ENCODE data around the gene PPARG.
A peak's percentile ranks its signal among the peaks of the same experiment; 100 is the strongest.
"Not testable (repeated sequence)": the region's sequence is repeated elsewhere in the genome, so short reads cannot be mapped to it uniquely, and the experiment has no call there.

Gene PPARG

DNA sequence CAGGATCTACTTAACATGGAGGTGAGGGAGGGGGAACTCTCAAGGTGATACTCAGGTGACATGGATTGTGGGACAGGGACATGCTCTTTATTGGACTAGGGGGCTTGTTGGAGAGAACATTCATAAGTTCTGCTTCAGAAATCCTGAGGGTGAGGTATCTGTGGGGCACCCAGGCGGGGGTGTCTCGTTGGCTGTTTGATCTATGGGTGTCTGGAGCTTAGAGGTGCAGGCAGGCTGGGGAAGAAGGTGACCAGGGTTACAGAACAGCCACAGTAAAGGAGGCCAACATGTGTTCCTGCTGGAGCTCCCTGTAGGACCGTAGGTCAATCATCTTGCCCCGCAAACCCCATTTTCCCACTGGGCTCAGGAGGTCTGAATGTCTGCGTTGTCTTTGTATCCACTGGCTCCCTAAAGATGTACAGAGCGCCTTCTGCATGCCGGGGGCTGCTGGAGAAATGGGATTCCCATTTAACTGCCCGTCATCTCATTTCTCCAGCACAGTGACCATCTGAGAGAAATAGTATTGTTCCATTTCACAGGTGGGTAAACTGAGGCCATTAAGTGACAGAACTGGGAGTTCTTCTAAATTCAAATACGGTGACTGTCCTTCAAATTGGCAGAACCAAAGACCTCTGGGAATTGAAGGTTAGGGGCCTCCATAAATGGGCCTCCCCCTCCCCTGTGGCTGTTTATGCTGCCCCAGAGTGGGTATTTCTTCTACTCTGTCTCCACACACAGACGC lies 155.1 kb downstream of the PPARG start:
- DNase-seq (ENCODE audit: low read depth): no peak

GRCh38 chr3:12444582-12445471 lies 156.0 kb downstream of the PPARG start:
- DNase-seq (ENCODE audit: low read depth): peak; percentile 20

DNA sequence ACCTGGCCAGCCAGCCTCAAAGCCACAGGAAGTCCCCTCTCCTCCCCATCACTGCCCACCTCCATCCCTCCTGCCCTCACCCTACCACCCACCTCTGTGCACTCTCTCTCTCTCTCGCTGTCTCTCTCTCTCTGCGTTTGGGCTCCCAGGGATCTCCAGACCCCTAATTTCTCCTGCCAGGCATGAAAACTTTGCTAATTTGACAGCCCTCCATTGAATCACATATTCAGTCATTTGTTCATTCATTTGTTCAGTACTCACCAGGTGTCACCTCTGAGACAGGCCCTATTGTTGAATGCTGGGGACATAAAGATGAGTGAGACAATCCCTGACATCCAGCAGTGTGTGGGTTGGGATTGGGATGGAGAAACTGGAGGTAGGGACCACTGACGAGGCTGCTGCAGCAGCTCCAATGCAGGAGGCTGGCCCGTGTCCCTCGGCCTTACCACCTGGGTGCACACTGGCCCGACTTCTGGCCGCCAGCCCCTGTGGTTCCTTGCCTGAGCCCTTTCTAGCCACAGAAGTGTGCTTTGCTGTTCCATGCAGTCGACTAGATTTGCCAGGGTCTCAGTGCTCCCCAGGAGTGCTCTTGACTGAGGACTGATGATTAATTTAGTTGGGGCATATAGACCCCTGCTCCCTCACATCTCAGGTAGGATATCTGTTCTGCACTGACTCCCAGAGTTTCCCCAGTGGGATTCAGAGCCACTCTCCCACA lies 156.8 kb downstream of the PPARG start:
- DNase-seq (ENCODE audit: low read depth): no peak

DNA sequence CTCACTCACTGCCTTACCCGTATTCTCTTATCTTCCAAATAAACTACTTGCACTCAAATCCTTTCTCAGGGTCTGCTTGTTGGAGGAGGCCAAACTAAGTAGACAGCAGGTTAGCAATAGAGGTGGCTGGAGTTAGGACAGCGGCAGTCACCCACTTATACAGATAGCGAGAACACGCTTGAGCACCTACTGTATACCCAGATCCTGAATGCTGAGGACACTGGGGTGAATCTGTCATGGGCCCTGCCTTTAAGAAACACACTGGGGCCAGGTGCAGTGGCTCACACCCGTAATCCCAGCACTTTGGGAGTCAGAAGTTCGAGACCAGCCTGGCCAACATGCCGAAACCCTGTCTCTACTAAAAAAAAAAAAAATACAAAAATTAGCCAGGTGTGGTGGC lies 157.4 kb downstream of the PPARG start:
- no peak for DNase-seq (ENCODE audit: low read depth)

DNA sequence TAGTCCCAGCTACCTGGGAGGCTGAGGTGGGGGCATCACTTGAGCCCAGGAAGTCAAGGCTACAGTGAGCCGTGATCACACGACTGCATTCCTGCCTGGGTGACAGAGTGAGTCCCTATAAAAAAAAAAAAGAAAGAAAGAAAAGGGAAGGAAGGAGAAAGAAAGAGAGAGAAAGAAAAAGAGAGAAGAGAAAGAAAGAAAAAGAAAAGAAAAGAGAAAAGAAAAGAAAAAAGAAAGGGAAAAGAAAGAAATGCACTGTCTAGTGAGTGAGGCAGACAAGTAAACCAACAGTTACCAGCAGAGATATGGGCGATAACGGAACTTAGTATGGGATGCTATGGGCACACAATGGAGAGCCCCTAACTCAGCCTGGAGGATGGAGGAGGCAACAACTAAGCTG lies 158.2 kb downstream of the PPARG start:
- DNase-seq (ENCODE audit: low read depth): no peak

DNA sequence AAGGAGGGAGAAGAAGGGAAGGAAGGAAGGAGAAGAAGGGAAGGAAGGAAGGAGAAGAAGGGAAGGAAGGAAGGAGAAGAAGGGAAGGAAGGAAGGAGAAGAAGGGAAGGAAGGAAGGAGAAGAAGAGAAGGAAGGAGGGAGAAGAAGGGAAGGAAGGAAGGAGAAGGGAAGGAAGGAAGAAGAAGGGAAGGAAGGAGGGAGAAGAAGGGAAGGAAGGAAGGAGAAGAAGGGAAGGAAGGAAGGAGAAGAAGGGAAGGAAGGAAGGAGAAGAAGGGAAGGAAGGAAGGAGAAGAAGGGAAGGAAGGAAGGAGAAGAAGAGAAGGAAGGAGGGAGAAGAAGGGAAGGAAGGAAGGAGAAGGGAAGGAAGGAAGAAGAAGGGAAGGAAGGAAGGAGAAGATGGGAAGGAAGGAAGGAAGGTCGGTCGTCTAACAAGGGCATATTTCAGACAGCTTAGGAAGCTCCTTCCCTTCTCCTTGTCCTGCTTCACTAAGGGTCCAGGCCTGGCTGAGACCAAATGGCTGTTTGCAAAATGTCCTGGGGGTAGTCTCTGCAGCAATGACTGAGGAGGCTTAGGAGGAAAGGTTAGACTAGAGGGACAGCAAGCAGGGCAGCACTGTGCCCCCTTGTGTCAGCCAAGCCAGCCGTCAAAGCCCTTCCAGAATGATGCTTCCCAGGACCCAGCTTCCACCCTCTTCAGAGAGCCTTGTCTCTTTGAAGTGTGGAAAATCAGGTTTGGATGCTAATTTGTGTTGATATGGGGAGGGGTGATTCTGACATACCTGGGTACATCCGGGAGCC lies 159.7 kb downstream of the PPARG start:
- not testable (repeated sequence) for DNase-seq (ENCODE audit: low read depth)

GRCh38 chr3:12449889-12450682 lies 161.2 kb downstream of the PPARG start:
- no peak for DNase-seq (ENCODE audit: low read depth)

DNA sequence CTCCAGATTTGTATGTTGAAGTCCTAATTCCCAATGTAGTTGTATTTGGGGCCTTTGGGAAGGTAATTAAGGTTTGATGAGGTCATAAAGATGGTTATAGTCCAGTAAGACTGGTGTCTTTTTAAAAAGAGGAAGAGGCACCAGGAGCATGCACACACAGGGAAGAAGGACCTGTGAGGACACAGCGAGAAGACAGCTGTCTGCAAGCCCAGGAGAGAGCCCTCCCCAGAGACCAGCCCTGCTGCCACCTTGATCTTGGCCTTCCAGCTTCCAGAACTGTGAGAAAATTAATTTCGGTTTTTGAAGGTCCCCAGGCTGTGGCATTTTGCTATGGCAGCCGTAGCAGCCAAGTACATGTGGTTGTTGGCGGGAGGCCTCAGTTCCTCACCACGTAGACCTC lies 162.6 kb downstream of the PPARG start:
- no peak for DNase-seq (ENCODE audit: low read depth)

DNA sequence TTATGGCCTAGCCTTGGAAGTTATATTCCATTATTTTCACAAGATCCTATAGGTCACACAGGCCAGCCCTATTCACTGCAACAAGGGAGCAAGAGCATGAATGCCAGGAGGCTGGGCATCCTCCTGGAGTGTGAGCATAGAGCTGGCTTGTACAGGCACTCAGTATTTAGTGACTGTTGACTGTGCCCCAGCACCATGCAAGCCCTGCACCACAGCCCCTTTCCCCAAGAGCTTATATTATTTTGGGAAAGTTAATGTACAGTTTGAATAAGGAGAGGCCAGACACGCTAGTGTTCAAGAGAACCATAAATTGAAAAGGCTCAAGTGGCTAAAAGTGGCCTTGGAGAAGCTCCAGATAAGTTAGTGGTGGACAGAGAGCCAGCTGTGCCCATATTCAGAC lies 163.1 kb downstream of the PPARG start:
- DNase-seq (ENCODE audit: low read depth): no peak

- no peak for DNase-seq (ENCODE audit: low read depth)
These were observed 163.8 kb downstream of the PPARG start for GRCh38 chr3:12452361-12453330.

DNA sequence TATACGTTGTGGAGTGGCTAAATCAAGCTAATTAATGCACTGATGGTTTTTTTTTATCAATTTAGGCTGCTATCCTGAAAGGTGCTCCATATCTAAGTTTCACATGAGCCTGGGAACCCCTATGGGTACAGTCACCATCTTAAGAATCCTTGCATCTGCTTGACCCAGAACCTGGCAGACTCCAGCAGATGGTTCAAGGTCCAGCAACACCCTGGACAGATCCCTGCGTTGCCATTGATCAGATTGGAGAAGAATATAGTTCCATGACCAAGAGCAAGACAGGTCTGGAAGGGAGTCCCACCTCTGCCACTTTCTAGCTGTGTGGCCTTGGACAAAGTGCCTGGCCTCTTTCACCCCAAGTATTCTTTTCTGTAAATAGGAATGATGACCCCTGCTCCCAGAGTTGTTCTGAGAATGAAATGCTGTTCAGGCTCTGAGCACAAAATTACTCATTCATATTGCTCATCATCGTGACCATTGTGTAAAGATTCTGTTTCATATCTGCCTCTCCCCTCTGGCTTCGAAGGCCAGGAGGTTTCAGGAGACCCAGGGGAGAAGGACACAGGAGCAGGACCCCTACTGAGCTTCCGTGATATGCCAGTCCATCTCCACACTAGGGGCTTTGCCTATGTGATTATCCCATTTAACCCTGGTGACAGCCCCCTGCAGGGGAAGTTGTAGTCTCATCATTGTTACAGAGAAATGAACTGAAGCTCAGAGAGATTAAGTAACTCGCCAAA lies 165.4 kb downstream of the PPARG start:
- peak; percentile 24 for DNase-seq (ENCODE audit: low read depth)

GRCh38 chr3:12454816-12455121 lies 165.9 kb downstream of the PPARG start:
- peak; percentile 21 for DNase-seq (ENCODE audit: low read depth)

- DNase-seq (ENCODE audit: low read depth): no peak
These were observed 166.9 kb downstream of the PPARG start for GRCh38 chr3:12455740-12456139.

DNA sequence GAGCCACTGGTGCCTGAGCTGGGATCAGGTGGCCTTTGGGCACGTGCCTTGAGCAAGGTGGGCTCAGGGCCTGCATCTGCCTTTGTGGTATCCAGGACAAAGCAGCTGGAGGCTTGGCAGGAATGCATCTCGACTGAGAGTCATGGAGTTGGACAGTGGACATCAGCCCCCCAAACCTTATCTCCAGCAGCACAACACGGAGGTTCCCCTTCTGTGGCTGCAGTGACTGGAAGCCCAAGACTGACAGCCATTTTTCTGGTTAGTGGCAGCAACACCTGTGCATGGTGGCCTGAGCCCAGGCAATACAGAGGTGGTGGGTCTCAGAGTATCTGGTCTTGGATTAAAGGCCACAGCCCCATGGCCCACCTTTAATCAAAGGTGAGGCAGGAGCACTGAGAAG lies 167.6 kb downstream of the PPARG start:
- no peak for DNase-seq (ENCODE audit: low read depth)

DNA sequence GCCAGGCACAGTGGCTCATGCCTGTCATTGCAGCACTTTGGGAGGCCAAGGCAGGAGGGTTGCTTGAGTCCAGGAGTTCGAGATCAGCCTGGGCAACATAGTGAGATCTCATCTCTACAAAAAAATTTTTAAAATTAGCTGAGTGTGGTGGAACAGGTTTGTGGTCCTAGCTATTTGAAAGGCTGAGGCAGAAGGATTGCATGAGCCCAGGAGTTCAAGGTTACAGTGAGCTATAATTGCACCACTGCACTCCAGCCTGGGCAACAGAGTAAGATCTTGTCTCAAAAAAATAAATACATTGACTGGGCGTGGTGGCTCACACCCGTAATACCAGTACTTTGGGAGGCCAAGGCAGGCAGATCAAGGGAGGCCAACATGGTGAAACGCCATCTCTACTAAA lies 168.5 kb downstream of the PPARG start:
- not testable (repeated sequence) for DNase-seq (ENCODE audit: low read depth)

- no peak for DNase-seq (ENCODE audit: low read depth)
These were observed 170.0 kb downstream of the PPARG start for GRCh38 chr3:12458901-12459300.

GRCh38 chr3:12460127-12460526 lies 171.3 kb downstream of the PPARG start:
- DNase-seq (ENCODE audit: low read depth): no peak

DNA sequence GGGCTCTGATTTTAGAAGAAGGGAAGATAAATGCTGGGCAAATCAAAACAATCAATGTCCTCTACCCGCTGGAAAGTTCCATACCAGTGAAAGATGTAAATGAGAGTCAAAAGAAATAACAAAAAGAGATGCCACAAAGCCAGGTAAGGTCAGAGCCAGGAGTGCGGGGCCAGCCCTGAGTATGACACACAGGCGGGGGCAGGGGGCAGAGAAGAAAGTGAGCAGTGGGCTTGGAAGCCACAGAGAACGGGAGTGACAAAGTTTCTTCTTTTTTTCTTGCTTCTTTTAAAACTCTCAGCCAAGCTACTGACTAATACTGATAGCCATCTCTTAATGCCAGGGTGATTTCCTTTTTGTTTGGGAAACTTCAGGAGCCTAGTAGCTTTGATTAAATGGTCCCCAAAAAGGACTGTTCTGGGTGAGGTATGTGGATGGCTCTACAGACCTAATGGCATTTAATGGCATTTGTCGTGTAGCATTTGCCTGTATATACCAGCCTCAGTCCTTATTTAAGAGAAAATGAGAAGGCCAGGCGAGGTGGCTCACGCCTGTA lies 172.3 kb downstream of the PPARG start:
- DNase-seq (ENCODE audit: low read depth): peak; percentile 4

All from EH (cell line).